H7 (cell line): ENCODE data around the gene L3MBTL1. TPM values are rescaled to one million over a fixed set of nuclear protein-coding genes. Genes with fewer than 3 reads are reported as not detected.

Source experiments
- total RNA-seq: library from RNA; depleted of rRNA; stranded (reverse); fragments of >200 nt; shearing (Covaris generic); gene quantifications from 2 replicates; pipeline ENCODE4 v1.2.3, GENCODE V29; 2014; rRNA removed

Gene L3MBTL1
- total RNA-seq, 1 experiment from 2014 or later = 6.3 TPM

Other genes starting within 250 kb of the L3MBTL1 start
- 23.8 and 33.7 TPM in 2 replicates for gene SRSF6, start 49.8 kb upstream of the L3MBTL1 start, total RNA-seq
- 0.07 TPM in 1 of 2 replicates, not detected in the other for gene SGK2, start 51.3 kb downstream of the L3MBTL1 start, total RNA-seq
- 27.6 and 42.6 TPM in 2 replicates for gene IFT52, start 83.2 kb downstream of the L3MBTL1 start, total RNA-seq
- gene MYBL2, start 159.4 kb downstream of the L3MBTL1 start, total RNA-seq = 76.2 and 111 TPM in 2 replicates
- not detected in 2 replicates for gene GTSF1L, start 219.3 kb downstream of the L3MBTL1 start, total RNA-seq